Measurements from ENCODE around the gene ADARB1.

- TF ChIP-seq POLR2A (IDR thresholded peaks at IDR 0.05) (no peak), CTCF (IDR thresholded peaks at IDR 0.05) (no peak), EP300 (IDR thresholded peaks at IDR 0.05) (no peak)
Observed at GRCh38 chr21:45196620-45197019, 122.2 kb downstream of the ADARB1 start.

Data from ovary (tissue), 3 donors.